Measurements from ENCODE around the gene SLC17A7.

- TF ChIP-seq GATA2 (IDR thresholded peaks at IDR 0.05; ENCODE audit: low read depth, low read length) (no peak), GATA3 (IDR thresholded peaks at IDR 0.05; ENCODE audit: low read depth, low read length) (no peak)
These were observed 32.4 kb downstream of the SLC17A7 start for GRCh38 chr19:49408816-49409440.
